Prostate gland (tissue), 2 donors: ENCODE measurements around the gene FECH.

ENCODE experiments used
- POLR2AphosphoS5 ChIP-seq: sonication (generic); formaldehyde crosslinking; IDR thresholded peaks from one replicate; pipeline ENCODE4 v1.6.1; 2017; ENCODE audit warnings: antibody characterized with exemption
- TF ChIP-seq, protein P1 (sequence below), 4 experiments: fragments of 200-600 bp in 2 of 4; fragments of 450-650 bp in 2 of 4; sonication (generic) in 2 of 4; IDR thresholded peaks; 1 replicate in 3 of 4; 2 replicates in 1 of 4; pipeline ENCODE4 v1.5.1; 2016 to 2019; ENCODE audit warnings: antibody characterized with exemption in 4 of 4, mild to moderate bottlenecking in 2 of 4, moderate library complexity in 2 of 4

DNA sequence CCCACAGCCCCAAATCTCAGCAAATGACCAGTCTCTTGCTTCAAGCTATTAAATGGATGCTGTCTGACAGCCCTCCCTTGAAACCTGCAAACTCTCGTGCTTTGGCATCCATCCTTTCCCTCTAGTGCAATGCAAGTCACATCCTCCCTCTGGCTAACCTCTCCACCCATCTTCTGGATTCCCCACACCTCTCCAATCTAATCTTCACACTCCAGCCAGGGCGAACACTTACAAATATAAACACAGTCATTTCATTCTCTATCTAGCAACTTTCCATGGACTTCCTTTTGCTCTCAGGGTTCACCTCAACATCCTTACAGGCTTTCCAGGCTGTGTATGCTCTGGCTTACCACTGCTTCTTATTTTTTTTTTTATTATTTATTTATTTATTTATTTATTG, 45.2 kb upstream of the FECH start:
- TF ChIP-seq, protein P1, sequence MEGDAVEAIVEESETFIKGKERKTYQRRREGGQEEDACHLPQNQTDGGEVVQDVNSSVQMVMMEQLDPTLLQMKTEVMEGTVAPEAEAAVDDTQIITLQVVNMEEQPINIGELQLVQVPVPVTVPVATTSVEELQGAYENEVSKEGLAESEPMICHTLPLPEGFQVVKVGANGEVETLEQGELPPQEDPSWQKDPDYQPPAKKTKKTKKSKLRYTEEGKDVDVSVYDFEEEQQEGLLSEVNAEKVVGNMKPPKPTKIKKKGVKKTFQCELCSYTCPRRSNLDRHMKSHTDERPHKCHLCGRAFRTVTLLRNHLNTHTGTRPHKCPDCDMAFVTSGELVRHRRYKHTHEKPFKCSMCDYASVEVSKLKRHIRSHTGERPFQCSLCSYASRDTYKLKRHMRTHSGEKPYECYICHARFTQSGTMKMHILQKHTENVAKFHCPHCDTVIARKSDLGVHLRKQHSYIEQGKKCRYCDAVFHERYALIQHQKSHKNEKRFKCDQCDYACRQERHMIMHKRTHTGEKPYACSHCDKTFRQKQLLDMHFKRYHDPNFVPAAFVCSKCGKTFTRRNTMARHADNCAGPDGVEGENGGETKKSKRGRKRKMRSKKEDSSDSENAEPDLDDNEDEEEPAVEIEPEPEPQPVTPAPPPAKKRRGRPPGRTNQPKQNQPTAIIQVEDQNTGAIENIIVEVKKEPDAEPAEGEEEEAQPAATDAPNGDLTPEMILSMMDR (IDR thresholded peaks at IDR 0.05): no peak
- TF ChIP-seq POLR2AphosphoS5: no peak
